Lower leg skin (tissue), 4 donors: ENCODE results near the gene NT5DC1. TPM values are rescaled to one million over a fixed set of nuclear protein-coding genes. Genes with fewer than 3 reads are reported as not detected.

ENCODE experiments used
- DNase-seq, 2 donors: peaks; one replicate each; pipeline ENCODE4 v3.0.0-alpha.2; 2019; ENCODE audit warnings: low spot score in 2 of 2
- H3K4me3 ChIP-seq: fragments of 200-600 bp; sonication (generic); 2 replicates; pipeline ENCODE4 v1.5.1; 2017; ENCODE audit warnings: mild to moderate bottlenecking, low read depth; ENCODE audit not compliant: poor library complexity, severe bottlenecking
- POLR2A ChIP-seq, 2 donors: fragments of 450-650 bp; IDR thresholded peaks; one replicate each; pipeline ENCODE4 v1.6.1; 2016 to 2017; ENCODE audit warnings: antibody characterized with exemption in 2 of 2, mild to moderate bottlenecking in 1 of 2, moderate library complexity in 1 of 2
- WGBS, 2 donors: methylation state at CpG; one replicate each; pipeline ENCODE4 v1.1.5; 2018; 5-methylcytosine and 5-hydroxymethylcytosine counted together
- intact Hi-C: fragments of 100-400 bp; cut with DNase I; formaldehyde crosslinking; loops from one replicate; pipeline ENCODE4 v1.15.0; 2023; ENCODE audit warnings: low total_unique reads
- total RNA-seq, 4 donors: library from RNA; depleted of rRNA; stranded (reverse); fragments of >200 nt; gene quantifications; one replicate each; pipeline ENCODE4 v1.1.0, GENCODE V29; 2016
- TF ChIP-seq, protein P1 (sequence below), 3 donors: fragments of 450-650 bp; IDR thresholded peaks; one replicate each; pipeline ENCODE4 v1.5.1; 2016; ENCODE audit warnings: antibody characterized with exemption in 3 of 3, mild to moderate bottlenecking in 3 of 3, moderate library complexity in 2 of 3

Gene NT5DC1
- total RNA-seq, 4 donors from 2014 or later: 7.7 to 25.0 (median 12.3) TPM

DNA sequence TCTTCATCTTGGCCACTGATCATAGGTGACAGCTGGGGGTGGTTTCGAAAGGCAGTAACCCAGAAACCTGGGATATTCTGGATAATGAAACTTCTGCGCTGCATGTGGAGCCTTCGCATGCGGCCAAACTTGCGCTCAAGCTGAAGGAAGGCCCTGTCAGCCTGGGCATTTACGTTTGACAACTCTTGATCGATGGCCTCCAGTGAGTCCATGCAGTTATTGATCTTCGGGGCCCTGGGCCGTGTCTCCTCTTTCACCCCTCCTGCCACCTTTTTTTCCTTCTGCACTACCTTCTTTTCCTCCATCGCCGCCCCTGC lies 152.5 kb downstream of the NT5DC1 start:
- TF ChIP-seq, protein P1, sequence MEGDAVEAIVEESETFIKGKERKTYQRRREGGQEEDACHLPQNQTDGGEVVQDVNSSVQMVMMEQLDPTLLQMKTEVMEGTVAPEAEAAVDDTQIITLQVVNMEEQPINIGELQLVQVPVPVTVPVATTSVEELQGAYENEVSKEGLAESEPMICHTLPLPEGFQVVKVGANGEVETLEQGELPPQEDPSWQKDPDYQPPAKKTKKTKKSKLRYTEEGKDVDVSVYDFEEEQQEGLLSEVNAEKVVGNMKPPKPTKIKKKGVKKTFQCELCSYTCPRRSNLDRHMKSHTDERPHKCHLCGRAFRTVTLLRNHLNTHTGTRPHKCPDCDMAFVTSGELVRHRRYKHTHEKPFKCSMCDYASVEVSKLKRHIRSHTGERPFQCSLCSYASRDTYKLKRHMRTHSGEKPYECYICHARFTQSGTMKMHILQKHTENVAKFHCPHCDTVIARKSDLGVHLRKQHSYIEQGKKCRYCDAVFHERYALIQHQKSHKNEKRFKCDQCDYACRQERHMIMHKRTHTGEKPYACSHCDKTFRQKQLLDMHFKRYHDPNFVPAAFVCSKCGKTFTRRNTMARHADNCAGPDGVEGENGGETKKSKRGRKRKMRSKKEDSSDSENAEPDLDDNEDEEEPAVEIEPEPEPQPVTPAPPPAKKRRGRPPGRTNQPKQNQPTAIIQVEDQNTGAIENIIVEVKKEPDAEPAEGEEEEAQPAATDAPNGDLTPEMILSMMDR (IDR thresholded peaks at IDR 0.05): no peak
- no peak for TF ChIP-seq POLR2A (IDR thresholded peaks at IDR 0.05)
- WGBS, 2 donors: 33 to 34% methylated on average over 11 of the region's 11 CpGs
- intact Hi-C loops: no loop called here

DNA sequence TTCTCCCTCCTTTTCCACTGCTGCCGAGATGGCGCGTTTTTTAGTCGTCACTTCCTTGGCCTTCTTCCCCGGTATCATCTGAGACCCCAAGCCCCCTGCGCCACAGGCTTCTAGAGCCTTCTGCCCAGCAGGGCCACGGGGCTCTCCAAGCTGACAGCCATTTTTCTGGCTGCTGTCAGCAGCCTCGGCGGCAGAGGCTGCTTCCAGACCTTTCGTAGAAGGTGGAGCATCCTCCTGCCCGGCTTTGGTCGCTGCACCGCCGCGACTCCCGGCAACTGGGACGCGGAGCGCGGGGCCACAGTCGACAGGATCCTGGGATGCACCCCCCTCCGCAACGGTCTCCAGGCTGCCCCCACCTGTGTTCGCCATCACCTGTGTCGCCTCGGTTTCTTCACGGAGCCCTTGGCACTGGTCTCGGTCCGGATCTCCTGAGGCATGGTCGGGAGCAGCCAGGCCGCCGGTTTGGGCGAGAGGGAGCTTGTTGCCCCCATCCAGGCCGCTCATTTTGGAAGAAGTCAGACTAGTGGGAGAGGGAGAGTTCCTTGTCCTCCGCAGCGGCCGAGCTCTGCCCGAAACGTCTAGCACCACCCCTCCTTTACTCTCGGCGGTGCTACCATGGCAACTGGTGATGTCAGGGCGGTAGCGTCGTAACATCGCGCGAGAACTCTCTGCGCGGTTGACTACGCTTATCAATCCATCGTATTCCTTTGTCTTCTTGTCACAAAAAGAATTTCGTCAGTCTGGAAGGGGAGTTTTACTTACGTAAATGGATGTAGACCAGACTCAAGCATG lies 153.0 kb downstream of the NT5DC1 start, which contains the start of gene TSPYL4:
Gene TSPYL4 (minus strand): TSS at position 571 of the 792 bp plus-strand sequence. CDS start 67 bp downstream, at position 504.
- WGBS, 2 donors: 1 to 2% methylated on average over 48 to 52 of the region's 53 CpGs
- intact Hi-C loops: no loop called here
- TF ChIP-seq POLR2A (IDR thresholded peaks at IDR 0.05): no peak
- TF ChIP-seq, protein P1 (IDR thresholded peaks at IDR 0.05): no peak
- peak; percentile 95 to 99 for DNase-seq
- H3K4me3 ChIP-seq: peak within 1 kb of the TSS; percentile 99

More for the DNA sequence above, 152.5 kb downstream of the NT5DC1 start:
- no peak for DNase-seq
- peak overlapping the region; percentile 99 for H3K4me3 ChIP-seq

DNA sequence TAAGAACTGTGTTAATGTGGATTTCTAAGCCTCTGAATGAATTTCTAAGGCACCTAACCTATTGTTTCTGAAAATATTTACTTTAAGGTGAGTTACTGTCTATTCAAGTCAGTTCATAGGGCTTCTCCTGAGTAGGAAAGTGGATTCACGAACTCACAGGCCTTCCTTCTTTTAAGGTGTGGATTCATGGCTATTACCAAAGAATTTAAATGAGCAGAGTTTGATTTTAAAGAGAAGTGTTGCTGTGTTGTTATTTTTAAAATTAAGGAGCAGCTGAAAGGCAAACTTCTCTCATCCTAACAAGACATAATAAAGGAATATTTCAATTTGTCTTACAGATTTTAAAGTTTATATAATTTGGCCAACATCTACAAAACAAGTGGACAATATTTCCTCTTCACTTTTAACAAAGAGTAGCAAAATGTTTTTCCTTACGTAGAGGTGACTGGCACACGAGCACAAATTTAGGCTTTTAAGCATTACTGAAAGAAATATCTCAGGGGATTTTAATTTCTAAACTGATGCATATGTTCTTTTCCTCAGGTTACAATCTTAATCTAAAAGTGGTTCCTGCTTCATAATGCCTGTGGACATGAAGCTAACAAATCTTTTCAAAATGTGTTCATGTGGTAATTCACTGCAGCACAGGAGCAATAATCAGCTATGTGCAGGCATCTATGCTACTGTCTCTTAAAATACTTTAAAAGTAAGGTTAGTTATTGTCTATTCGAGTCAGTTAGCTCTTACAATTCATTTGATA lies 153.8 kb downstream of the NT5DC1 start:
- WGBS, 2 donors: 8 to 10% methylated on average over 4 of the region's 4 CpGs
- peak overlapping the region; percentile 99 for H3K4me3 ChIP-seq
- DNase-seq: no peak
- no peak for TF ChIP-seq POLR2A (IDR thresholded peaks at IDR 0.05)
- TF ChIP-seq, protein P1 (IDR thresholded peaks at IDR 0.05): no peak
- intact Hi-C loops: no loop called here

- no peak overlapping the region for H3K4me3 ChIP-seq
- intact Hi-C loops: no loop called here
- TF ChIP-seq, protein P1 (IDR thresholded peaks at IDR 0.05): no peak
- WGBS, 2 donors: 47 to 61% methylated on average over 5 of the region's 5 CpGs
- DNase-seq: no peak
Measured at GRCh38 chr6:116255246-116255800, 154.7 kb downstream of the NT5DC1 start.

- WGBS, 2 donors: 92 to 93% methylated on average over 1 of the region's 1 CpG
- H3K4me3 ChIP-seq: no peak overlapping the region
- no peak for TF ChIP-seq POLR2A (IDR thresholded peaks at IDR 0.05)
- no peak for DNase-seq
- intact Hi-C loops: no loop called here
Measured at GRCh38 chr6:116256694-116257093, 156.0 kb downstream of the NT5DC1 start.

DNA sequence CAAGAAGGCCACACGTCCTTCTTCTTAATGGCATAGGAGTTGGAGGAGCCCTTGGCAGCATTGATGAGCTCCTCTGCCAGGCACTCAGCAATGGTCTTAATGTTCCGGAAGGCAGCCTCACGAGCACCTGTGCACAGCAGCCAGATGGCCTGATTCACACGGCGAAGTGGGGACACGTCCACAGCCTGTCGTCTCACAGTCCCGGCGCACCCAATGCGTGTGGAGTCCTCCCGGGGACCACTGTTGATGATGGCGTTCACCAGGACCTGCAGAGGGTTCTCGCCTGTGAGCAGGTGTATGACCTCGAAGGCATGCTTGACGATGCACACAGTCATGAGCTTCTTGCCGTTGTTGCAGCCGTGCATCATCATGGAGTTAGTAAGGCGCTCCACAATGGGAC lies 157.9 kb downstream of the NT5DC1 start:
- TF ChIP-seq POLR2A (IDR thresholded peaks at IDR 0.05): no peak
- TF ChIP-seq, protein P1 (IDR thresholded peaks at IDR 0.05): no peak
- intact Hi-C loops: no loop called here
- DNase-seq: no peak
- WGBS, 2 donors: 97 to 98% methylated on average over 18 of the region's 18 CpGs
- H3K4me3 ChIP-seq: no peak overlapping the region
